ENCODE data around the gene USPL1. TPM values are rescaled to one million over a fixed set of nuclear protein-coding genes. Genes with fewer than 3 reads are reported as not detected.
A peak's percentile ranks its signal among the peaks of the same experiment; 100 is the strongest.

USPL1 gene
- total RNA-seq, 1 experiment from 2014 or later = 10.7 TPM

DNA sequence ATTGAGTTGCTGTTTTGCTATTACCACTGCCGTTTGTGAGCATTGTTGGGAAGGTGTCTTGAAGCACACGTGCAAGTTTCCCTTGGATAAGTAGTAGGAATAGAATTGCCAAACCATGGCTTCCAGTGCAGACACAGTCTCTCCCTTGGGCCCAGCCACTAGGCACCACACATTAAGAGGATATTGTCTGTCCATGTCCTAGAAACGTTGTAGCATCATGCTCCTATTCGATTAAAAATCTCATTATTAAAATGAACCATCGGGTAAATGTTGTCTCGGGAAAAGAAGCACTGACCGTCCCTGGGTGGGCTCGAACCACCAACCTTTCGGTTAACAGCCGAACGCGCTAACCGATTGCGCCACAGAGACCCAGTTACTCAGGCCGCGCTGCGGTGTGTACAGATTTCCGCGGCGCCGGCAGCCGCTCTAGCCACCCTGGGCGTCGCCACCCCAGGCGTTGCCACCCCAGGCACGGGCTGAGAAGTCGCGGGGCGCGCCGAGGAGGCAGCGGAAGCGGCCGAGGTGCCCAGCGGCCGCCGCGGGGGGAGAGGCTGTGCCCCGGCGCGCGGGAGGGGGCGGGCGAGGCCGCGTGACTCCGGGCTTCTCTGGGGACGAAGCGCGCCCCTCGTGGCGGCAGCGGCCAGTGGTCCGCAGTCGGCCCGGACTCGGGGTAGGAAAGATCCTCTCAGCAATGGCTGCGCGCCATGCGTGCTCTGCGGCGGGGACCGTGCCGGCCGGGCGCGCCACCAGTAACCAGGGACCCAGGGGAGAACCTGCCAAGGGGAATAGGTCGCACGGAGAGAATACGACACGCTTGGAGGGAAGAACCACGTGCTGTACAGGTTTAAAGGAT lies 56.2 kb downstream of the USPL1 start:
- peak overlapping the region; percentile 81 for H3K4me2 ChIP-seq
- no peaks in the 10 kb centered on the region for H3K27me3 ChIP-seq (ENCODE audit: insufficient read depth, low read depth)
- peaks cover 13% of the 10 kb centered on the region; the same call in 1 of the 2 replicates for H3F3A ChIP-seq (ENCODE audit: insufficient read depth, low read depth)
- POLR2A ChIA-PET (ENCODE audit: unreplicated experiment) = interaction anchor here (0.5 kb wide), 1 partner anchor 97 kb away, joined by 5 read pairs; no protein-coding TSS in a partner anchor
- CTCF ChIA-PET = no interaction called here
- peak overlapping the region; percentile 92 for H2AFZ ChIP-seq
- H3K9me3 ChIP-seq (ENCODE audit: insufficient read depth, low read depth) = no peaks in the 10 kb centered on the region
- DNase-seq = peak; percentile 72 to 87
- peak overlapping the region; percentile 60 for H3K4me3 ChIP-seq
- no peaks in the 10 kb centered on the region for H4K20me1 ChIP-seq (ENCODE audit: insufficient read depth)
- H3K9me2 ChIP-seq (ENCODE audit: insufficient read depth) = no peaks in the 10 kb centered on the region
- intact Hi-C loops (cut with micrococcal nuclease; ENCODE audit: unreplicated experiment) = loop anchor here (5.0 kb wide), 1 partner anchor 68 kb away; no protein-coding TSS in a partner anchor
- no TSS peak for BruUV-seq (replicated peaks)
- no peak overlapping the region for H3K27ac ChIP-seq
- TF ChIP-seq, protein P1, sequence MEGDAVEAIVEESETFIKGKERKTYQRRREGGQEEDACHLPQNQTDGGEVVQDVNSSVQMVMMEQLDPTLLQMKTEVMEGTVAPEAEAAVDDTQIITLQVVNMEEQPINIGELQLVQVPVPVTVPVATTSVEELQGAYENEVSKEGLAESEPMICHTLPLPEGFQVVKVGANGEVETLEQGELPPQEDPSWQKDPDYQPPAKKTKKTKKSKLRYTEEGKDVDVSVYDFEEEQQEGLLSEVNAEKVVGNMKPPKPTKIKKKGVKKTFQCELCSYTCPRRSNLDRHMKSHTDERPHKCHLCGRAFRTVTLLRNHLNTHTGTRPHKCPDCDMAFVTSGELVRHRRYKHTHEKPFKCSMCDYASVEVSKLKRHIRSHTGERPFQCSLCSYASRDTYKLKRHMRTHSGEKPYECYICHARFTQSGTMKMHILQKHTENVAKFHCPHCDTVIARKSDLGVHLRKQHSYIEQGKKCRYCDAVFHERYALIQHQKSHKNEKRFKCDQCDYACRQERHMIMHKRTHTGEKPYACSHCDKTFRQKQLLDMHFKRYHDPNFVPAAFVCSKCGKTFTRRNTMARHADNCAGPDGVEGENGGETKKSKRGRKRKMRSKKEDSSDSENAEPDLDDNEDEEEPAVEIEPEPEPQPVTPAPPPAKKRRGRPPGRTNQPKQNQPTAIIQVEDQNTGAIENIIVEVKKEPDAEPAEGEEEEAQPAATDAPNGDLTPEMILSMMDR (conservative IDR thresholded peaks at IDR 0.05) = peak; percentile 55; the same call in 1 of the 2 replicates
- no peak for TF ChIP-seq EZH2 (IDR thresholded peaks at IDR 0.05; ENCODE audit: low read depth)
- peaks cover 8% of the 10 kb centered on the region; the same call in 1 of the 2 replicates for H3K4me1 ChIP-seq (replicated peaks; ENCODE audit: insufficient read depth)
- H3K36me3 ChIP-seq (ENCODE audit: low read depth) = no peaks in the 10 kb centered on the region
- no peaks in the 10 kb centered on the region for H3K79me2 ChIP-seq (ENCODE audit: low read depth)

DNA sequence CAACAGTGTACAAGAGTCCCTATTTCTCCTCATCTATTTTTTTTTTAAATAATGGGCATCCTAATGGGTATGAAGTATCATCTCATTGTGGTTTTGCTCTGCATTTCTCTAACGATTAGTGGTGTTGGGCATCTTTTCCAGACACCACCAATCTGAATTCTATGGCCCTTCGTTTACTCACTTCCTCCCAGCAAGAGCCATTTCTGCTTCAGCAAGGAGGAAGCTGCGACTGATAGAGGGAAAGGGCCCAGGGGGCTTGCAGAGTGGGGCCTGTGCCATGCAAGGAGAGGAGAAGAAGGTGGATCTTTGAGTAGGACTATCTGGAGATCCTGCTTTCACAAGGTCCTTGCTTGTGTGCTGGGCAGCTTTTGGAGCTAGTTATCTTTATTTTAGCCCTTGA lies 58.0 kb downstream of the USPL1 start:
- no peak overlapping the region for H3K4me3 ChIP-seq
- no TSS peak for BruUV-seq (replicated peaks)
- no peaks in the 10 kb centered on the region for H3K27me3 ChIP-seq (ENCODE audit: insufficient read depth, low read depth)
- no peaks in the 10 kb centered on the region for H3K79me2 ChIP-seq (ENCODE audit: low read depth)
- no peaks in the 10 kb centered on the region for H3K36me3 ChIP-seq (ENCODE audit: low read depth)
- H3K9me3 ChIP-seq (ENCODE audit: insufficient read depth, low read depth) = no peaks in the 10 kb centered on the region
- no peak for DNase-seq
- no peak overlapping the region for H2AFZ ChIP-seq
- no peaks in the 10 kb centered on the region for H4K20me1 ChIP-seq (ENCODE audit: insufficient read depth)
- peaks cover 8% of the 10 kb centered on the region; the same call in 1 of the 2 replicates for H3K4me1 ChIP-seq (replicated peaks; ENCODE audit: insufficient read depth)
- ChIA-PET POLR2A (ENCODE audit: unreplicated experiment) (interaction anchor here (0.6 kb wide), 1 partner anchor 329 kb away, joined by 17 read pairs; no protein-coding TSS in a partner anchor), CTCF (no interaction called here)
- intact Hi-C loops (cut with micrococcal nuclease; ENCODE audit: unreplicated experiment) = no loop called here
- H3F3A ChIP-seq (ENCODE audit: insufficient read depth, low read depth) = peaks cover 13% of the 10 kb centered on the region; the same call in 1 of the 2 replicates
- no peaks in the 10 kb centered on the region for H3K9me2 ChIP-seq (ENCODE audit: insufficient read depth)
- no peak for TF ChIP-seq EZH2 (IDR thresholded peaks at IDR 0.05; ENCODE audit: low read depth)
- TF ChIP-seq, protein P1 (conservative IDR thresholded peaks at IDR 0.05) = no peak
- no peak overlapping the region for H3K4me2 ChIP-seq
- no peak overlapping the region for H3K27ac ChIP-seq

DNA sequence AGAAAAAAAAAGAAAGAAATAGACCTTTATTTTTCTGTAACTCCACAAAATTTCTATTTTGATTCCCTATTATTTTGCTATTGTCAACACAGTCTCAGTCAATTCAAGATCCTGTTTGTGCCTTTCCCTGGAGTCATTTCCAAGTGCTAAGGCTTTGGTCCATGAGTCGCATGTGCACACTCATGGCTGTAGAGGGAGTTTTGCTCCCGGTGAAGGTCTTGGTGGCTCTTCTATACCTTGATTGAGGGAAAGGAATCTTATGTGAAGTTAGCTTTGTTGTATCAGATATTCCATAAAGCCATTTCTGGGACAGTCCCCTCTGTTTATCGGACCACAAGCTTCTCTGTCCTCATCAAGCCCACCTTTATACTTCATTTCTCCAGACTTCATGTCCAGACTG lies 59.0 kb downstream of the USPL1 start:
- POLR2A ChIA-PET (ENCODE audit: unreplicated experiment) = no interaction called here
- CTCF ChIA-PET = no interaction called here
- Histone ChIP-seq H3K4me3 (no peak overlapping the region), H3K27ac (no peak overlapping the region), H3K9me2 (ENCODE audit: insufficient read depth) (no peaks in the 10 kb centered on the region), H3K4me2 (no peak overlapping the region), H3K4me1 (replicated peaks; ENCODE audit: insufficient read depth) (peaks cover 8% of the 10 kb centered on the region; the same call in 1 of the 2 replicates), H2AFZ (no peak overlapping the region), H3K36me3 (ENCODE audit: low read depth) (no peaks in the 10 kb centered on the region), H4K20me1 (ENCODE audit: insufficient read depth) (no peaks in the 10 kb centered on the region), H3K79me2 (ENCODE audit: low read depth) (no peaks in the 10 kb centered on the region), H3K27me3 (ENCODE audit: insufficient read depth, low read depth) (no peaks in the 10 kb centered on the region), H3K9me3 (ENCODE audit: insufficient read depth, low read depth) (no peaks in the 10 kb centered on the region), H3F3A (ENCODE audit: insufficient read depth, low read depth) (peaks cover 13% of the 10 kb centered on the region; the same call in 1 of the 2 replicates)
- no peak for DNase-seq
- TF ChIP-seq, protein P1 (conservative IDR thresholded peaks at IDR 0.05) = peak; percentile 53; the same call in 1 of the 2 replicates
- TF ChIP-seq EZH2 (IDR thresholded peaks at IDR 0.05; ENCODE audit: low read depth) = no peak
- intact Hi-C loops (cut with micrococcal nuclease; ENCODE audit: unreplicated experiment) = no loop called here
- BruUV-seq (replicated peaks) = no TSS peak
